Central memory CD8-positive, alpha-beta T cell (primary cell): ENCODE measurements around the gene LRMDA.

Source experiments
- ATAC-seq: fragments of 150-1000 bp; cut with Tn5 transposase; replicated peaks from 2 replicates; pipeline ENCODE4 v1.10.0; 2022; ENCODE audit warnings: mild to moderate bottlenecking, moderate FRiP score, moderate number of reproducible peaks; ENCODE audit not compliant: poor library complexity, severe bottlenecking; ENCODE audit errors: extremely low read depth
- DNase-seq, 2 donors: peaks; one replicate each; pipeline ENCODE4 v3.0.0; 2021; ENCODE audit warnings: low spot score in 2 of 2
- H3K27ac Mint-ChIP-seq: one replicate; pipeline ENCODE4 v1.8.0; 2022; ENCODE audit warnings: low read depth, mild to moderate bottlenecking, moderate library complexity, mixed read lengths
- H3K27me3 Mint-ChIP-seq: one replicate; pipeline ENCODE4 v1.8.0; 2022; ENCODE audit warnings: mixed read lengths
- H3K36me3 Mint-ChIP-seq: one replicate; pipeline ENCODE4 v1.8.0; 2022; ENCODE audit warnings: mild to moderate bottlenecking, moderate library complexity, mixed read lengths; ENCODE audit not compliant: insufficient read depth
- H3K4me1 Mint-ChIP-seq: one replicate; pipeline ENCODE4 v1.8.0; 2022; ENCODE audit warnings: mixed read lengths
- H3K4me3 Mint-ChIP-seq: one replicate; pipeline ENCODE4 v1.8.0; 2022; ENCODE audit warnings: mild to moderate bottlenecking, moderate library complexity, mixed read lengths
- H3K9me3 Mint-ChIP-seq: one replicate; pipeline ENCODE4 v1.8.0; 2022; ENCODE audit warnings: mixed read lengths

The LRMDA gene

GRCh38 chr10:75984067-75984466 lies 552.6 kb downstream of the LRMDA start:
- no peaks in the 10 kb centered on the region for H3K4me1 Mint-ChIP-seq
- H3K4me3 Mint-ChIP-seq: no peak overlapping the region
- ATAC-seq (no peak), DNase-seq (no peak)
- no peaks in the 10 kb centered on the region for H3K9me3 Mint-ChIP-seq
- no peak overlapping the region for H3K27ac Mint-ChIP-seq
- peaks cover 1% of the 10 kb centered on the region for H3K36me3 Mint-ChIP-seq
- peaks cover 10% of the 10 kb centered on the region for H3K27me3 Mint-ChIP-seq

GRCh38 chr10:75987616-75988015 lies 556.2 kb downstream of the LRMDA start:
- Mint-ChIP-seq H3K27me3 (no peaks in the 10 kb centered on the region), H3K36me3 (peaks cover 1% of the 10 kb centered on the region), H3K4me3 (no peak overlapping the region), H3K9me3 (no peaks in the 10 kb centered on the region), H3K27ac (no peak overlapping the region), H3K4me1 (no peaks in the 10 kb centered on the region)
- DNase-seq: no peak
- ATAC-seq: no peak

GRCh38 chr10:75994357-75995040 lies 563.1 kb downstream of the LRMDA start:
- ATAC-seq: no peak

GRCh38 chr10:75995041-75995430 lies 563.6 kb downstream of the LRMDA start:
- no peak overlapping the region for H3K4me3 Mint-ChIP-seq
- H3K4me1 Mint-ChIP-seq: no peaks in the 10 kb centered on the region
- ATAC-seq: no peak
- no peaks in the 10 kb centered on the region for H3K9me3 Mint-ChIP-seq
- H3K36me3 Mint-ChIP-seq: no peaks in the 10 kb centered on the region
- H3K27ac Mint-ChIP-seq: no peak overlapping the region
- H3K27me3 Mint-ChIP-seq: no peaks in the 10 kb centered on the region
- DNase-seq: no peak

More at GRCh38 chr10:75994357-75995040, 563.1 kb downstream of the LRMDA start:
- Mint-ChIP-seq H3K27me3 (no peaks in the 10 kb centered on the region), H3K9me3 (no peaks in the 10 kb centered on the region), H3K4me3 (no peak overlapping the region), H3K36me3 (no peaks in the 10 kb centered on the region), H3K27ac (no peak overlapping the region), H3K4me1 (no peaks in the 10 kb centered on the region)
- DNase-seq: no peak

GRCh38 chr10:75995720-75996119 lies 564.3 kb downstream of the LRMDA start:
- H3K9me3 Mint-ChIP-seq: no peaks in the 10 kb centered on the region
- H3K27ac Mint-ChIP-seq: no peak overlapping the region
- ATAC-seq: no peak
- DNase-seq: no peak
- no peak overlapping the region for H3K4me3 Mint-ChIP-seq
- H3K36me3 Mint-ChIP-seq: no peaks in the 10 kb centered on the region
- H3K27me3 Mint-ChIP-seq: no peaks in the 10 kb centered on the region
- H3K4me1 Mint-ChIP-seq: no peaks in the 10 kb centered on the region

- H3K27ac Mint-ChIP-seq: no peak overlapping the region
Observed at GRCh38 chr10:75999001-75999400, 567.6 kb downstream of the LRMDA start.

GRCh38 chr10:75999515-76000209 lies 568.2 kb downstream of the LRMDA start:
- no peaks in the 10 kb centered on the region for H3K36me3 Mint-ChIP-seq
- ATAC-seq (no peak), DNase-seq (no peak)
- H3K4me3 Mint-ChIP-seq: no peak overlapping the region
- no peak overlapping the region for H3K27ac Mint-ChIP-seq
- no peaks in the 10 kb centered on the region for H3K9me3 Mint-ChIP-seq
- no peaks in the 10 kb centered on the region for H3K4me1 Mint-ChIP-seq
- H3K27me3 Mint-ChIP-seq: no peaks in the 10 kb centered on the region

More at GRCh38 chr10:75999001-75999400, 567.6 kb downstream of the LRMDA start:
- Mint-ChIP-seq H3K36me3 (no peaks in the 10 kb centered on the region), H3K9me3 (no peaks in the 10 kb centered on the region), H3K27me3 (no peaks in the 10 kb centered on the region), H3K4me3 (no peak overlapping the region), H3K4me1 (no peaks in the 10 kb centered on the region)
- ATAC-seq (no peak), DNase-seq (no peak)

GRCh38 chr10:76000550-76000949 lies 569.1 kb downstream of the LRMDA start:
- Mint-ChIP-seq H3K36me3 (no peaks in the 10 kb centered on the region), H3K27me3 (no peaks in the 10 kb centered on the region), H3K27ac (no peak overlapping the region), H3K4me1 (no peaks in the 10 kb centered on the region), H3K9me3 (no peaks in the 10 kb centered on the region), H3K4me3 (no peak overlapping the region)
- ATAC-seq (no peak), DNase-seq (no peak)

GRCh38 chr10:76001019-76001418 lies 569.6 kb downstream of the LRMDA start:
- Mint-ChIP-seq H3K27ac (no peak overlapping the region), H3K4me3 (no peak overlapping the region), H3K4me1 (no peaks in the 10 kb centered on the region), H3K36me3 (no peaks in the 10 kb centered on the region), H3K27me3 (no peaks in the 10 kb centered on the region), H3K9me3 (no peaks in the 10 kb centered on the region)
- ATAC-seq (no peak), DNase-seq (no peak)

- no peak for DNase-seq
- Mint-ChIP-seq H3K27me3 (no peaks in the 10 kb centered on the region), H3K27ac (no peak overlapping the region)
Observed at GRCh38 chr10:76001461-76001860, 570.0 kb downstream of the LRMDA start.

GRCh38 chr10:76002262-76002854 lies 570.9 kb downstream of the LRMDA start:
- Mint-ChIP-seq H3K27me3 (no peaks in the 10 kb centered on the region), H3K36me3 (no peaks in the 10 kb centered on the region), H3K4me3 (no peak overlapping the region), H3K4me1 (no peaks in the 10 kb centered on the region), H3K9me3 (no peaks in the 10 kb centered on the region), H3K27ac (no peak overlapping the region)
- DNase-seq (no peak), ATAC-seq (no peak)

More at GRCh38 chr10:76001461-76001860, 570.0 kb downstream of the LRMDA start:
- Mint-ChIP-seq H3K36me3 (no peaks in the 10 kb centered on the region), H3K4me3 (no peak overlapping the region), H3K9me3 (no peaks in the 10 kb centered on the region), H3K4me1 (no peaks in the 10 kb centered on the region)
- ATAC-seq: no peak

GRCh38 chr10:76007667-76008181 lies 576.3 kb downstream of the LRMDA start:
- Mint-ChIP-seq H3K9me3 (no peaks in the 10 kb centered on the region), H3K4me1 (no peaks in the 10 kb centered on the region), H3K36me3 (no peaks in the 10 kb centered on the region), H3K27me3 (no peaks in the 10 kb centered on the region), H3K4me3 (no peak overlapping the region), H3K27ac (no peak overlapping the region)
- DNase-seq (no peak), ATAC-seq (no peak)

GRCh38 chr10:76009531-76009930 lies 578.1 kb downstream of the LRMDA start:
- Mint-ChIP-seq H3K4me3 (no peak overlapping the region), H3K4me1 (no peaks in the 10 kb centered on the region), H3K36me3 (no peaks in the 10 kb centered on the region)

More at GRCh38 chr10:76009531-76009930, 578.1 kb downstream of the LRMDA start:
- no peaks in the 10 kb centered on the region for H3K9me3 Mint-ChIP-seq
- H3K27ac Mint-ChIP-seq: no peak overlapping the region
- no peak for ATAC-seq
- no peaks in the 10 kb centered on the region for H3K27me3 Mint-ChIP-seq
- DNase-seq: no peak
